ENCODE data around the gene PCDHB13. TPM values are rescaled to one million over a fixed set of nuclear protein-coding genes. Genes with fewer than 3 reads are reported as not detected.
A peak's percentile ranks its signal among the peaks of the same experiment; 100 is the strongest.
"Not testable (repeated sequence)": the region's sequence is repeated elsewhere in the genome, so short reads cannot be mapped to it uniquely, and the experiment has no call there.

PCDHB13 gene
- total RNA-seq, 1 donor from 2014 or later, result 12.7 TPM

GRCh38 chr5:141177577-141178191 lies 36.0 kb upstream of the PCDHB13 start, which contains the start of gene PCDHB8:
Gene PCDHB8 (plus strand): TSS chr5:141177790. CDS start chr5:141178035, 245 bp downstream.
- H3K27me3 Mint-ChIP-seq (ENCODE audit: unreplicated experiment); H3K4me3 Mint-ChIP-seq (ENCODE audit: unreplicated experiment); H3K4me1 Mint-ChIP-seq (ENCODE audit: low read depth, unreplicated experiment); H3K27ac Mint-ChIP-seq (ENCODE audit: unreplicated experiment): not testable (repeated sequence)
- Mint-ChIP-seq H3K9me3 (ENCODE audit: unreplicated experiment) (peaks cover 14% of the 10 kb centered on the region), H3K36me3 (ENCODE audit: unreplicated experiment) (peaks cover 28% of the 10 kb centered on the region)
- peak; percentile 41 for DNase-seq
- TF ChIP-seq CTCF (IDR thresholded peaks at IDR 0.05; ENCODE audit: partially characterized antibody, unreplicated experiment), result peak; percentile 26

- H3K27me3 Mint-ChIP-seq (ENCODE audit: unreplicated experiment); H3K4me1 Mint-ChIP-seq (ENCODE audit: low read depth, unreplicated experiment); DNase-seq; H3K27ac Mint-ChIP-seq (ENCODE audit: unreplicated experiment); H3K4me3 Mint-ChIP-seq (ENCODE audit: unreplicated experiment): not testable (repeated sequence)
- Mint-ChIP-seq H3K36me3 (ENCODE audit: unreplicated experiment) (peaks cover 31% of the 10 kb centered on the region), H3K9me3 (ENCODE audit: unreplicated experiment) (peaks cover 18% of the 10 kb centered on the region)
Measured at GRCh38 chr5:141179371-141179770, 34.3 kb upstream of the PCDHB13 start.

- Mint-ChIP-seq H3K27me3 (ENCODE audit: unreplicated experiment) (peaks cover 13% of the 10 kb centered on the region), H3K9me3 (ENCODE audit: unreplicated experiment) (peaks cover 20% of the 10 kb centered on the region), H3K36me3 (ENCODE audit: unreplicated experiment) (peaks cover 34% of the 10 kb centered on the region)
- not testable (repeated sequence) for H3K27ac Mint-ChIP-seq (ENCODE audit: unreplicated experiment); H3K4me1 Mint-ChIP-seq (ENCODE audit: low read depth, unreplicated experiment); DNase-seq; H3K4me3 Mint-ChIP-seq (ENCODE audit: unreplicated experiment)
Measured at GRCh38 chr5:141179876-141180275, 33.8 kb upstream of the PCDHB13 start.

GRCh38 chr5:141180313-141180712 lies 33.4 kb upstream of the PCDHB13 start:
- no peak overlapping the region for H3K27ac Mint-ChIP-seq (ENCODE audit: unreplicated experiment)
- DNase-seq, result no peak
- H3K4me1 Mint-ChIP-seq (ENCODE audit: low read depth, unreplicated experiment), result no peaks in the 10 kb centered on the region
- H3K36me3 Mint-ChIP-seq (ENCODE audit: unreplicated experiment), result peaks cover 33% of the 10 kb centered on the region
- H3K4me3 Mint-ChIP-seq (ENCODE audit: unreplicated experiment), result no peak overlapping the region
- peaks cover 21% of the 10 kb centered on the region for H3K9me3 Mint-ChIP-seq (ENCODE audit: unreplicated experiment)
- TF ChIP-seq CTCF (IDR thresholded peaks at IDR 0.05; ENCODE audit: partially characterized antibody, unreplicated experiment), result no peak
- peaks cover 15% of the 10 kb centered on the region for H3K27me3 Mint-ChIP-seq (ENCODE audit: unreplicated experiment)

GRCh38 chr5:141182248-141182647 lies 31.5 kb upstream of the PCDHB13 start, which contains the start of gene PCDHB16:
Gene PCDHB16 (plus strand): TSS chr5:141182387. CDS start chr5:141182560, 173 bp downstream.
- peak; percentile 50 for TF ChIP-seq CTCF (IDR thresholded peaks at IDR 0.05; ENCODE audit: partially characterized antibody, unreplicated experiment)
- Mint-ChIP-seq H3K4me3 (ENCODE audit: unreplicated experiment) (peak within 1 kb of the TSS; percentile 87), H3K36me3 (ENCODE audit: unreplicated experiment) (peaks cover 46% of the 10 kb centered on the region), H3K27me3 (ENCODE audit: unreplicated experiment) (peaks cover 15% of the 10 kb centered on the region), H3K9me3 (ENCODE audit: unreplicated experiment) (peaks cover 32% of the 10 kb centered on the region), H3K4me1 (ENCODE audit: low read depth, unreplicated experiment) (no peaks in the 10 kb centered on the region), H3K27ac (ENCODE audit: unreplicated experiment) (peak within 1 kb of the TSS; percentile 79)
- peak; percentile 47 for DNase-seq

- Mint-ChIP-seq H3K36me3 (ENCODE audit: unreplicated experiment) (peaks cover 57% of the 10 kb centered on the region), H3K9me3 (ENCODE audit: unreplicated experiment) (peaks cover 38% of the 10 kb centered on the region), H3K27me3 (ENCODE audit: unreplicated experiment) (peaks cover 19% of the 10 kb centered on the region)
- DNase-seq; H3K27ac Mint-ChIP-seq (ENCODE audit: unreplicated experiment); H3K4me3 Mint-ChIP-seq (ENCODE audit: unreplicated experiment); H3K4me1 Mint-ChIP-seq (ENCODE audit: low read depth, unreplicated experiment): not testable (repeated sequence)
Measured at GRCh38 chr5:141184117-141184855, 29.4 kb upstream of the PCDHB13 start.

All from glutamatergic neuron (in vitro differentiated cells).